ENCODE measurements around the gene CCN2.

- TF ChIP-seq MAX (IDR thresholded peaks at IDR 0.05) (no peak), CTCF (IDR thresholded peaks at IDR 0.05 in 2 of 3, conservative IDR thresholded peaks at IDR 0.05 in 1 of 3; ENCODE audit: borderline replicate concordance in 1 of 3, insufficient read depth in 1 of 3, low read depth in 2 of 3, low read length in 2 of 3) (no peak), POLR2AphosphoS5 (IDR thresholded peaks at IDR 0.05; ENCODE audit: low read depth, low read length) (no peak), JUND (IDR thresholded peaks at IDR 0.05) (no peak), POLR2A (IDR thresholded peaks at IDR 0.05; ENCODE audit: borderline replicate concordance, extremely low read depth, insufficient read depth, insufficient read length) (no peak), CEBPB (IDR thresholded peaks at IDR 0.05; ENCODE audit: low read depth) (no peak), YY1 (IDR thresholded peaks at IDR 0.05; ENCODE audit: extremely low read depth, insufficient replicate concordance, low read depth, low read length) (no peak)
These were observed 5.2 kb downstream of the CCN2 start for GRCh38 chr6:131945971-131946370.
